Hepatocyte (in vitro differentiated cells): ENCODE results near the gene MAN1C1. TPM values are rescaled to one million over a fixed set of nuclear protein-coding genes. Genes with fewer than 3 reads are reported as not detected.

ENCODE experiments used
- DNase-seq: peaks from one replicate; pipeline ENCODE4 v3.0.0-alpha.2; 2016; ENCODE audit warnings: low spot score
- H2AFZ ChIP-seq: fragments of 200-600 bp; sonication (generic); 2 replicates; pipeline ENCODE4 v1.6.0; 2016; ENCODE audit warnings: antibody characterized with exemption, mild to moderate bottlenecking
- H3K27ac ChIP-seq: fragments of 200-600 bp; sonication (generic); 2 replicates; pipeline ENCODE4 v1.5.1; 2016; ENCODE audit warnings: mild to moderate bottlenecking
- H3K27me3 ChIP-seq: fragments of 200-600 bp; sonication (generic); 2 replicates; pipeline ENCODE4 v1.6.1; 2016
- H3K36me3 ChIP-seq: fragments of 200-600 bp; sonication (generic); replicated peaks from 2 replicates; pipeline ENCODE4 v1.5.1; 2016; ENCODE audit warnings: low read depth; ENCODE audit not compliant: insufficient read depth
- H3K4me1 ChIP-seq: fragments of 200-600 bp; sonication (generic); 2 replicates; pipeline ENCODE4 v1.5.1; 2016; ENCODE audit warnings: mild to moderate bottlenecking, moderate library complexity; ENCODE audit not compliant: insufficient read depth
- H3K4me2 ChIP-seq: fragments of 200-600 bp; sonication (generic); 2 replicates; pipeline ENCODE4 v1.6.0; 2016
- H3K4me3 ChIP-seq: fragments of 200-600 bp; sonication (generic); 2 replicates; pipeline ENCODE4 v1.5.1; 2016; ENCODE audit warnings: mild to moderate bottlenecking
- H3K79me2 ChIP-seq: fragments of 200-600 bp; sonication (generic); 2 replicates; pipeline ENCODE4 v1.6.0; 2017; ENCODE audit warnings: mild to moderate bottlenecking
- H3K9me2 ChIP-seq: fragments of 200-600 bp; sonication (generic); replicated peaks from 2 replicates; pipeline ENCODE4 v1.6.0; 2017; ENCODE audit warnings: mild to moderate bottlenecking; ENCODE audit not compliant: insufficient read depth
- H3K9me3 ChIP-seq: fragments of 200-600 bp; sonication (generic); 2 replicates; pipeline ENCODE4 v1.5.1; 2016; ENCODE audit warnings: low read depth, mild to moderate bottlenecking
- H4K20me1 ChIP-seq: fragments of 200-600 bp; sonication (generic); 2 replicates; pipeline ENCODE4 v1.6.0; 2016; ENCODE audit warnings: mild to moderate bottlenecking; ENCODE audit not compliant: insufficient read depth, poor library complexity, severe bottlenecking
- EZH2 ChIP-seq: fragments of 200-600 bp; sonication (generic); IDR thresholded peaks from 2 replicates; pipeline ENCODE4 v1.6.1; 2016; ENCODE audit warnings: antibody characterized with exemption, mild to moderate bottlenecking, borderline replicate concordance
- EZH2phosphoT487 ChIP-seq: fragments of 200-600 bp; sonication (generic); IDR thresholded peaks from one replicate; pipeline ENCODE4 v1.6.1; 2018; ENCODE audit warnings: antibody characterized with exemption, mild to moderate bottlenecking, low read depth, moderate library complexity; ENCODE audit not compliant: unreplicated experiment, severe bottlenecking
- WGBS: methylation state at CpG from one replicate; pipeline ENCODE4 v1.1.6; 2016; ENCODE audit warnings: low lambda C conversion rate; ENCODE audit errors: missing lambda C conversion rate; 5-methylcytosine and 5-hydroxymethylcytosine counted together
- polyA plus RNA-seq: library from polyadenylated mRNA; unstranded; fragments of >200 nt; fragmentation: Nextera tagmentation; extraction: Ambion mirVana; gene quantifications from 2 replicates; pipeline ENCODE4 v1.2.1, GENCODE V29; 2016
- total RNA-seq: library from RNA; depleted of rRNA; stranded (reverse); fragments of >200 nt; gene quantifications from 2 replicates; pipeline ENCODE4 v1.2.3, GENCODE V29; 2014
- TF ChIP-seq, protein P1 (sequence below): fragments of 200-600 bp; sonication (generic); IDR thresholded peaks from 2 replicates; pipeline ENCODE4 v1.5.1; 2016; ENCODE audit warnings: antibody characterized with exemption, mild to moderate bottlenecking; ENCODE audit not compliant: poor library complexity

MAN1C1 gene
- total and polyA plus RNA-seq, 2 experiments from 2014 or later = 20.6 to 29.3 TPM

DNA sequence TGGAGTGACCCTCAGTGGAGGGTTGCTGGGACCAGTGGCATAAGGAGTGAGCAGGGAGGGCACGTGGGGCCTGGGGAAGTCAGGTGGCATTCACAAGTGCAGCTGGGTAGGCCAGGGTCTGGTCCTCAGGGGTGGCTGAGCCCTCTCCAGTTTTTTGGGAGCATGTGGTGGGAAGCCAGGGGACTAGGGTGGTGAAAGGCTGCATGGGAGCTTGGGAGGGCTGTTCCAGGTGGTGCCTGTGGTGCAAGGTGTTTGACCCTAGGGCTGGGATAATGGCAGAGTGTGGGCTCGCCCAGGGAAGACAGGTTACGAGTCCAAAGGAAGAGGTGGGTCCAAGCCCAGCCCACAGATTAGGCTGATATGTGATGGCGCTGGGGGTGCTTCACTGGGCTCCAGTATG lies 30.5 kb downstream of the MAN1C1 start:
- no peak overlapping the region for H3K4me2 ChIP-seq
- H3K9me2 ChIP-seq = no peaks in the 10 kb centered on the region
- no peak overlapping the region for H3K27ac ChIP-seq
- DNase-seq = no peak
- H2AFZ ChIP-seq = no peak overlapping the region
- no peaks in the 10 kb centered on the region for H3K9me3 ChIP-seq
- H3K27me3 ChIP-seq = no peaks in the 10 kb centered on the region
- TF ChIP-seq, protein P1, sequence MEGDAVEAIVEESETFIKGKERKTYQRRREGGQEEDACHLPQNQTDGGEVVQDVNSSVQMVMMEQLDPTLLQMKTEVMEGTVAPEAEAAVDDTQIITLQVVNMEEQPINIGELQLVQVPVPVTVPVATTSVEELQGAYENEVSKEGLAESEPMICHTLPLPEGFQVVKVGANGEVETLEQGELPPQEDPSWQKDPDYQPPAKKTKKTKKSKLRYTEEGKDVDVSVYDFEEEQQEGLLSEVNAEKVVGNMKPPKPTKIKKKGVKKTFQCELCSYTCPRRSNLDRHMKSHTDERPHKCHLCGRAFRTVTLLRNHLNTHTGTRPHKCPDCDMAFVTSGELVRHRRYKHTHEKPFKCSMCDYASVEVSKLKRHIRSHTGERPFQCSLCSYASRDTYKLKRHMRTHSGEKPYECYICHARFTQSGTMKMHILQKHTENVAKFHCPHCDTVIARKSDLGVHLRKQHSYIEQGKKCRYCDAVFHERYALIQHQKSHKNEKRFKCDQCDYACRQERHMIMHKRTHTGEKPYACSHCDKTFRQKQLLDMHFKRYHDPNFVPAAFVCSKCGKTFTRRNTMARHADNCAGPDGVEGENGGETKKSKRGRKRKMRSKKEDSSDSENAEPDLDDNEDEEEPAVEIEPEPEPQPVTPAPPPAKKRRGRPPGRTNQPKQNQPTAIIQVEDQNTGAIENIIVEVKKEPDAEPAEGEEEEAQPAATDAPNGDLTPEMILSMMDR = no peak
- TF ChIP-seq EZH2phosphoT487 (no peak), EZH2 (no peak)
- H4K20me1 ChIP-seq = no peaks in the 10 kb centered on the region
- H3K79me2 ChIP-seq = peaks cover 3% of the 10 kb centered on the region
- 100% methylated on average over 4 of the region's 4 CpGs for WGBS
- peaks cover 3% of the 10 kb centered on the region for H3K4me1 ChIP-seq
- no peak overlapping the region for H3K4me3 ChIP-seq
- H3K36me3 ChIP-seq = no peaks in the 10 kb centered on the region

GRCh38 chr1:25647863-25648262 lies 31.3 kb downstream of the MAN1C1 start:
- H3K4me3 ChIP-seq = no peak overlapping the region
- H3K4me1 ChIP-seq = peaks cover 3% of the 10 kb centered on the region
- H3K36me3 ChIP-seq = no peaks in the 10 kb centered on the region
- no peak overlapping the region for H2AFZ ChIP-seq
- no peak for DNase-seq
- H4K20me1 ChIP-seq = no peaks in the 10 kb centered on the region
- H3K27ac ChIP-seq = no peak overlapping the region
- 93% methylated on average over 5 of the region's 5 CpGs for WGBS
- no peaks in the 10 kb centered on the region for H3K27me3 ChIP-seq
- TF ChIP-seq EZH2phosphoT487 (no peak), EZH2 (no peak)
- TF ChIP-seq, protein P1 = no peak
- no peak overlapping the region for H3K4me2 ChIP-seq
- H3K9me3 ChIP-seq = no peaks in the 10 kb centered on the region
- H3K79me2 ChIP-seq = peaks cover 3% of the 10 kb centered on the region
- no peaks in the 10 kb centered on the region for H3K9me2 ChIP-seq

DNA sequence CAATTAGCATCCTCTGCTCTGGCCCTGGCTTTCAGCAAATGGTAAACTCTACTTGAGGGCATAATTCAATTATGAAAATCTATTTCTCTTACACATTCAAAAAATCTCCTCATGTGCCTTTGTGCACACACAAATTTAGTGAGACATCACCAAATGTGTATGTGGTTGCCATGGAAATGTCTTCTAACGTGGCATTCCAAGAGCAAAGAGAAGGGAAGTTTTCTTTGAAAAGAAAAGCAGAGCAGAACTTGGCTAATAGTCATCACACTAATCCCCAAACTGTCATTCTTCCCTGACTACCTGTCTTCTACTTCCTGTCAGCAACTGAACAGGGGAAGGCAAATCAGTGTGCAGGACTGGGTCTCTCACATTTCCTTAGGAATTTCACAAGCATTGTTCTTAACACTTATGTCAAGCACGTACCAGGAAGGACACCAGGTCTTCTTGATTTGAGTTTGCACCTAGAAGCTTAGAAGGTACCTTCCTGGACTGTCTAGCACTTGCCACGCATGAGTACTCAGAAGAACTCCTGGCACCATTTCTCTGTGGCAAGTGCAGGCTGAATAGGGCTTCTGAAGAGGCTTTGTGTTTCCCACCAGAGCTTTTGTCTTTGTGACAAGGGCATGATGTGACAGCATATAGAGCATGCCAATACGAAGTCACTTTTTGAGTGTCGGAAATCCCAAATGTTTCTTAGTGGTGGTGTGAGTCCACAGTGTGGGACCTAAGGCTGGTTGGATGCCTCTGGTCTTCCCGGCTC lies 32.3 kb downstream of the MAN1C1 start:
- Histone ChIP-seq H3K27ac (no peak overlapping the region), H3K36me3 (no peaks in the 10 kb centered on the region), H4K20me1 (no peaks in the 10 kb centered on the region), H3K4me1 (peaks cover 3% of the 10 kb centered on the region), H3K9me3 (no peaks in the 10 kb centered on the region), H3K27me3 (no peaks in the 10 kb centered on the region), H3K4me2 (no peak overlapping the region), H3K9me2 (no peaks in the 10 kb centered on the region), H2AFZ (no peak overlapping the region), H3K4me3 (no peak overlapping the region), H3K79me2 (no peaks in the 10 kb centered on the region)
- DNase-seq = no peak
- TF ChIP-seq, protein P1 = no peak
- TF ChIP-seq EZH2 (no peak), EZH2phosphoT487 (no peak)
- 77% methylated on average over 6 of the region's 6 CpGs for WGBS
